K562 (cell line): ENCODE measurements around the gene POLD2. TPM values are rescaled to one million over a fixed set of nuclear protein-coding genes. Genes with fewer than 3 reads are reported as not detected.
A peak's percentile ranks its signal among the peaks of the same experiment; 100 is the strongest.

Source experiments
- BCLAF1 ChIP-seq, 2 experiments: fragments of 450-650 bp in 1 of 2; IDR thresholded peaks; 2 replicates each; pipeline ENCODE4 v1.6.1; 2011 to 2017; ENCODE audit warnings: low read depth in 2 of 2, antibody characterized with exemption in 1 of 2, borderline replicate concordance in 1 of 2, low read length in 1 of 2, mild to moderate bottlenecking in 1 of 2, mixed read lengths in 1 of 2; ENCODE audit not compliant: control insufficient read depth in 1 of 2
- EP400 ChIP-seq: fragments of 450-650 bp; IDR thresholded peaks from 2 replicates; pipeline ENCODE4 v1.6.1; 2017; ENCODE audit warnings: antibody characterized with exemption, mild to moderate bottlenecking, moderate library complexity
- ESRRA ChIP-seq: fragments of 450-650 bp; IDR thresholded peaks from 2 replicates; pipeline ENCODE4 v1.6.1; 2014; ENCODE audit warnings: low read depth, mild to moderate bottlenecking, moderate library complexity, borderline replicate concordance
- ESRRB ChIP-seq: fragments of 250-450 bp; sonication (Bioruptor Pico); IDR thresholded peaks from 2 replicates; pipeline ENCODE4 v1.5.0; 2020; ENCODE audit warnings: mild to moderate bottlenecking, moderate library complexity, borderline replicate concordance
- MAZ ChIP-seq, 2 experiments: fragments of 450-650 bp in 1 of 2; sonication (generic) in 1 of 2; formaldehyde crosslinking; IDR thresholded peaks in 1 of 2; conservative IDR thresholded peaks in 1 of 2; 2 replicates each; pipeline versions ENCODE4 v1.4.0 to v1.5.0; 2020; ENCODE audit warnings: mild to moderate bottlenecking in 1 of 2, missing genetic modification reagents in 1 of 2
- MED1 ChIP-seq: sonication (generic); formaldehyde crosslinking; IDR thresholded peaks from 2 replicates; pipeline ENCODE4 v1.8.1; 2023; ENCODE audit warnings: missing genetic modification reagents, borderline replicate concordance
- MYBL2 ChIP-seq, 2 experiments: fragments of 450-650 bp in 1 of 2; sonication (generic) in 1 of 2; formaldehyde crosslinking in 1 of 2; IDR thresholded peaks; 2 replicates each; pipeline versions ENCODE4 v1.6.1 to v1.8.1; 2017 to 2022; ENCODE audit warnings: borderline replicate concordance in 1 of 2, inconsistent platforms in 1 of 2, low read depth in 1 of 2, mild to moderate bottlenecking in 1 of 2, missing genetic modification reagents in 1 of 2, moderate library complexity in 1 of 2
- PURB ChIP-seq: sonication (generic); formaldehyde crosslinking; IDR thresholded peaks from 2 replicates; pipeline ENCODE4 v1.9.0; 2021; ENCODE audit warnings: low read depth, mild to moderate bottlenecking, missing genetic modification reagents
- SNIP1 ChIP-seq: fragments of 450-650 bp; IDR thresholded peaks from 2 replicates; pipeline ENCODE4 v1.7.1; 2017; ENCODE audit warnings: low read depth, mild to moderate bottlenecking
- THRB ChIP-seq: fragments of 450-650 bp; formaldehyde crosslinking; conservative IDR thresholded peaks from 2 replicates; pipeline ENCODE4 v1.4.0; 2022; ENCODE audit warnings: mild to moderate bottlenecking, missing genetic modification characterization
- ZBTB43 ChIP-seq: sonication (generic); formaldehyde crosslinking; IDR thresholded peaks from 2 replicates; pipeline ENCODE4 v1.8.0; 2023; ENCODE audit warnings: mild to moderate bottlenecking, missing genetic modification reagents
- ZNF165 ChIP-seq: fragments of 250-450 bp; sonication (Bioruptor Pico); IDR thresholded peaks from 2 replicates; pipeline ENCODE4 v1.4.0; 2020; ENCODE audit warnings: borderline replicate concordance
- ZNF324 ChIP-seq: fragments of 250-450 bp; sonication (Bioruptor Pico); IDR thresholded peaks from 2 replicates; pipeline ENCODE4 v1.4.0; 2020; ENCODE audit warnings: mild to moderate bottlenecking
- ZNF57 ChIP-seq: fragments of 450-650 bp; formaldehyde crosslinking; IDR thresholded peaks from 2 replicates; pipeline ENCODE4 v1.4.0; 2020; ENCODE audit warnings: mild to moderate bottlenecking, moderate library complexity
- ZNF766 ChIP-seq: fragments of 200-800 bp; sonication (Bioruptor generic); conservative IDR thresholded peaks from 2 replicates; pipeline ENCODE4 v1.6.1; 2016; ENCODE audit warnings: missing genetic modification characterization, missing compliant biosample characterization
- polyA plus RNA-seq, 8 experiments: library from polyadenylated mRNA; depleted of rRNA in 4 of 8; stranded (reverse) in 5 of 8; unstranded in 3 of 8; fragments of >200 nt; fragmentation: Nextera tagmentation in 2 of 8; fragmentation: Illumina TruSeq in 1 of 8; extraction: Ambion mirVana in 2 of 8; extraction: Trizol in 1 of 8; gene quantifications; 2 replicates each; pipeline versions ENCODE4 v1.2.1 to v1.2.3, GENCODE V29; 2011 to 2014; ENCODE audit warnings: inconsistent platforms in 1 of 8, missing spikeins in 1 of 8
- total RNA-seq, 7 experiments: library from RNA; depleted of rRNA in 6 of 7; stranded (reverse); fragments of >200 nt in 6 of 7; fragmentation: Illumina TruSeq in 2 of 7; extraction: Trizol in 2 of 7; gene quantifications; 2 replicates each; pipeline versions ENCODE4 v1.2.1 to v1.2.3, GENCODE V29; 2011 to 2021; ENCODE audit warnings: low replicate concordance in 1 of 7
- TF ChIP-seq, protein P1 (sequence below), 2 experiments: IDR thresholded peaks; 2 replicates each; pipeline ENCODE4 v1.6.1; 2011; ENCODE audit warnings: borderline replicate concordance in 1 of 2, control low read depth in 1 of 2, low read depth in 1 of 2, low read length in 1 of 2, mild to moderate bottlenecking in 1 of 2, mixed read lengths in 1 of 2, moderate library complexity in 1 of 2; ENCODE audit not compliant: insufficient read depth in 1 of 2, insufficient read length in 1 of 2, poor library complexity in 1 of 2, severe bottlenecking in 1 of 2; ENCODE audit errors: extremely low read depth in 1 of 2
- TF ChIP-seq, protein P2 (sequence below): conservative IDR thresholded peaks from 2 replicates; pipeline ENCODE4 v1.6.1; 2011; ENCODE audit warnings: low read depth, mild to moderate bottlenecking, low read length; ENCODE audit not compliant: control insufficient read depth

Gene POLD2
- total and polyA plus RNA-seq, 9 of the 15 experiments (the other 6 are each of a cell fraction or from before 2014, with no cell fraction given) = 29.7 to 259 (median 225) TPM

GRCh38 chr7:44081266-44081748 is 42.0 kb downstream of the POLD2 start (continued):
- TF ChIP-seq MYBL2 (IDR thresholded peaks at IDR 0.05; ENCODE audit: low read depth) = no peak
- TF ChIP-seq MYBL2 (CRISPR knock-in tag; IDR thresholded peaks at IDR 0.05; ENCODE audit: borderline replicate concordance) = no peak
- TF ChIP-seq MED1 (CRISPR knock-in tag) = no peak
- no peak for TF ChIP-seq ZBTB43
- no peak for TF ChIP-seq ESRRA
- TF ChIP-seq ZNF766 (CRISPR knock-in tag) = peak; percentile 96
- TF ChIP-seq ZNF57 (CRISPR knock-in tag) = no peak
- peak; percentile 18 for TF ChIP-seq EP400
- TF ChIP-seq, protein P1, sequence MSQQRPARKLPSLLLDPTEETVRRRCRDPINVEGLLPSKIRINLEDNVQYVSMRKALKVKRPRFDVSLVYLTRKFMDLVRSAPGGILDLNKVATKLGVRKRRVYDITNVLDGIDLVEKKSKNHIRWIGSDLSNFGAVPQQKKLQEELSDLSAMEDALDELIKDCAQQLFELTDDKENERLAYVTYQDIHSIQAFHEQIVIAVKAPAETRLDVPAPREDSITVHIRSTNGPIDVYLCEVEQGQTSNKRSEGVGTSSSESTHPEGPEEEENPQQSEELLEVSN (IDR thresholded peaks at IDR 0.05; ENCODE audit: borderline replicate concordance in 1 of 2, extremely low read depth in 1 of 2, insufficient read depth in 1 of 2, insufficient read length in 1 of 2, low read depth in 1 of 2, low read length in 1 of 2, poor library complexity in 1 of 2, severe bottlenecking in 1 of 2) = no peak
- TF ChIP-seq SNIP1 = no peak
- peak; percentile 19 to 57; a peak in 3 of 4 replicates for TF ChIP-seq MAZ (CRISPR knock-in tag; conservative IDR thresholded peaks at IDR 0.05 in 1 of 2, IDR thresholded peaks at IDR 0.05 in 1 of 2)
- no peak for TF ChIP-seq THRB
- TF ChIP-seq ESRRB (CRISPR knock-in tag) = no peak
- TF ChIP-seq PURB (CRISPR knock-in tag) = no peak
- no peak for TF ChIP-seq BCLAF1 (IDR thresholded peaks at IDR 0.05; ENCODE audit: borderline replicate concordance in 1 of 2, control insufficient read depth in 1 of 2, low read depth in 2 of 2, low read length in 1 of 2)
- no peak for TF ChIP-seq ZNF324 (CRISPR knock-in tag)
- no peak for TF ChIP-seq ZNF165 (CRISPR knock-in tag)
- TF ChIP-seq, protein P2, sequence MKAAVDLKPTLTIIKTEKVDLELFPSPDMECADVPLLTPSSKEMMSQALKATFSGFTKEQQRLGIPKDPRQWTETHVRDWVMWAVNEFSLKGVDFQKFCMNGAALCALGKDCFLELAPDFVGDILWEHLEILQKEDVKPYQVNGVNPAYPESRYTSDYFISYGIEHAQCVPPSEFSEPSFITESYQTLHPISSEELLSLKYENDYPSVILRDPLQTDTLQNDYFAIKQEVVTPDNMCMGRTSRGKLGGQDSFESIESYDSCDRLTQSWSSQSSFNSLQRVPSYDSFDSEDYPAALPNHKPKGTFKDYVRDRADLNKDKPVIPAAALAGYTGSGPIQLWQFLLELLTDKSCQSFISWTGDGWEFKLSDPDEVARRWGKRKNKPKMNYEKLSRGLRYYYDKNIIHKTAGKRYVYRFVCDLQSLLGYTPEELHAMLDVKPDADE = no peak
